Neural progenitor cell (in vitro differentiated cells): ENCODE measurements around the gene CDC42EP3.

Source experiments
- EZH2 ChIP-seq: fragments of 200-600 bp; sonication (generic); IDR thresholded peaks from 2 replicates; pipeline ENCODE4 v1.6.1; 2017; ENCODE audit warnings: antibody characterized with exemption, mild to moderate bottlenecking, moderate library complexity
- EZH2phosphoT487 ChIP-seq: fragments of 200-600 bp; sonication (generic); IDR thresholded peaks from 2 replicates; pipeline ENCODE4 v1.6.1; 2017; ENCODE audit warnings: antibody characterized with exemption
- TF ChIP-seq, protein P1 (sequence below): fragments of 200-600 bp; sonication (generic); IDR thresholded peaks from 2 replicates; pipeline ENCODE4 v1.5.1; 2017; ENCODE audit warnings: antibody characterized with exemption, mild to moderate bottlenecking

DNA sequence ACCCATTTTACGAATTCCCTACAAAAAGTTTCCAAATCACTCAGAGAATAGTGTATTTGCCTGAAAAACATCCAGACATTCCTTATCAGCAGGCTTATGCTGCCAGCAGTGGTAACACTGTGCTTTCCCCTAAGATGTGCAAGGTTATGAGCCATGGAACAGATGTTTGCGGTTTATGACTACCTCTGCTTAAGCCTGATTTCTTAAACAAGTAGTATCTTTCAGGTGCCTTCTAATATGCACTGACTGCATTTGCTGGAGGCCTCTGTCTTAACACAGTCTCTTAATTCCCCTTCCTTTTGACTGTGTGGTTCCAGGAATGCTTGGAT, 54.8 kb downstream of the CDC42EP3 start:
- TF ChIP-seq, protein P1, sequence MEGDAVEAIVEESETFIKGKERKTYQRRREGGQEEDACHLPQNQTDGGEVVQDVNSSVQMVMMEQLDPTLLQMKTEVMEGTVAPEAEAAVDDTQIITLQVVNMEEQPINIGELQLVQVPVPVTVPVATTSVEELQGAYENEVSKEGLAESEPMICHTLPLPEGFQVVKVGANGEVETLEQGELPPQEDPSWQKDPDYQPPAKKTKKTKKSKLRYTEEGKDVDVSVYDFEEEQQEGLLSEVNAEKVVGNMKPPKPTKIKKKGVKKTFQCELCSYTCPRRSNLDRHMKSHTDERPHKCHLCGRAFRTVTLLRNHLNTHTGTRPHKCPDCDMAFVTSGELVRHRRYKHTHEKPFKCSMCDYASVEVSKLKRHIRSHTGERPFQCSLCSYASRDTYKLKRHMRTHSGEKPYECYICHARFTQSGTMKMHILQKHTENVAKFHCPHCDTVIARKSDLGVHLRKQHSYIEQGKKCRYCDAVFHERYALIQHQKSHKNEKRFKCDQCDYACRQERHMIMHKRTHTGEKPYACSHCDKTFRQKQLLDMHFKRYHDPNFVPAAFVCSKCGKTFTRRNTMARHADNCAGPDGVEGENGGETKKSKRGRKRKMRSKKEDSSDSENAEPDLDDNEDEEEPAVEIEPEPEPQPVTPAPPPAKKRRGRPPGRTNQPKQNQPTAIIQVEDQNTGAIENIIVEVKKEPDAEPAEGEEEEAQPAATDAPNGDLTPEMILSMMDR: no peak
- TF ChIP-seq EZH2 (no peak), EZH2phosphoT487 (no peak)
